Measurements from ENCODE around the gene PPP1R8.
"Not testable (repeated sequence)": the region's sequence is repeated elsewhere in the genome, so short reads cannot be mapped to it uniquely, and the experiment has no call there.

Gene PPP1R8

DNA sequence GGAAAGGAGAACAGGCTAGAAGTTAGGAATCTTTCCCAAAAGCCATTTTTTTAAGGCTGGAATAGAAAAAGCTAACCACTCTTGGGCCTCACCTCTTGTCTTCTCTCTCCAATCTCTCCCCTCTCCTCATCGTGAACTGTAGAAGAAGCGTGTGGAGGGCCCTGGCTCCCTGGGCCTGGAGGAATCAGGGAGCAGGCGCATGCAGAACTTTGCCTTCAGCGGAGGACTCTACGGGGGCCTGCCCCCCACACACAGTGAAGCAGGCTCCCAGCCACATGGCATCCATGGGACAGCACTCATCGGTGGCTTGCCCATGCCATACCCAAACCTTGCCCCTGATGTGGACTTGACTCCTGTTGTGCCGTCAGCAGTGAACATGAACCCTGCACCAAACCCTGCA, 19.4 kb downstream of the PPP1R8 start:
- H2AK5ac ChIP-seq (ENCODE audit: low read length, severe bottlenecking): no peak overlapping the region
- no peak overlapping the region for H2BK15ac ChIP-seq (ENCODE audit: low read depth, poor library complexity, severe bottlenecking)
- no peak overlapping the region for H2BK120ac ChIP-seq (ENCODE audit: low read depth, low read length)
- peaks cover 3% of the 10 kb centered on the region for H3K4me1 ChIP-seq (ENCODE audit: control insufficient read depth, insufficient read depth, low read depth, low read length)
- H3K36me3 ChIP-seq (ENCODE audit: control insufficient read depth in 1 of 2, insufficient read depth in 2 of 2, low read depth in 1 of 2, low read length in 2 of 2): peaks cover 38 to 63% of the 10 kb centered on the region in 2 experiments
- no peak overlapping the region for H3K9ac ChIP-seq (ENCODE audit: low read length)
- DNase-seq: no peak
- H3K27ac ChIP-seq (ENCODE audit: low read length, poor library complexity, severe bottlenecking): no peak overlapping the region
- H4K91ac ChIP-seq (ENCODE audit: low read length): no peak overlapping the region
- no peak overlapping the region for H3K14ac ChIP-seq (ENCODE audit: low read length in 2 of 2)
- no peak overlapping the region for H3K18ac ChIP-seq (ENCODE audit: low read depth in 1 of 2, low read length in 2 of 2)
- no peaks in the 10 kb centered on the region for H3K9me3 ChIP-seq (ENCODE audit: control insufficient read depth, low read length)
- H3K79me1 ChIP-seq (replicated peaks; ENCODE audit: low read length, poor library complexity, severe bottlenecking): peaks cover 12% of the 10 kb centered on the region
- 100% methylated on average over 7 of the region's 7 CpGs for WGBS
- H2BK5ac ChIP-seq (ENCODE audit: low read depth, low read length, poor library complexity, severe bottlenecking): no peak overlapping the region
- H3K4me3 ChIP-seq (ENCODE audit: insufficient read depth in 1 of 2, low read depth in 1 of 2, low read length in 2 of 2): no peak overlapping the region
- H4K8ac ChIP-seq (ENCODE audit: low read length): no peak overlapping the region
- H3K27me3 ChIP-seq (ENCODE audit: control insufficient read depth in 1 of 2, insufficient read depth in 1 of 2, low read length in 2 of 2): no peaks in the 10 kb centered on the region
- H3K23ac ChIP-seq (ENCODE audit: low read length in 2 of 2): no peak overlapping the region
- H2AFZ ChIP-seq (ENCODE audit: low read depth, low read length): no peak overlapping the region
- no peak overlapping the region for H2BK12ac ChIP-seq (ENCODE audit: low read length in 2 of 2)
- H3K4me2 ChIP-seq (ENCODE audit: low read length, poor library complexity, severe bottlenecking): no peak overlapping the region
- no peak overlapping the region for H3K4ac ChIP-seq (ENCODE audit: low read depth in 1 of 2, low read length in 2 of 2)

DNA sequence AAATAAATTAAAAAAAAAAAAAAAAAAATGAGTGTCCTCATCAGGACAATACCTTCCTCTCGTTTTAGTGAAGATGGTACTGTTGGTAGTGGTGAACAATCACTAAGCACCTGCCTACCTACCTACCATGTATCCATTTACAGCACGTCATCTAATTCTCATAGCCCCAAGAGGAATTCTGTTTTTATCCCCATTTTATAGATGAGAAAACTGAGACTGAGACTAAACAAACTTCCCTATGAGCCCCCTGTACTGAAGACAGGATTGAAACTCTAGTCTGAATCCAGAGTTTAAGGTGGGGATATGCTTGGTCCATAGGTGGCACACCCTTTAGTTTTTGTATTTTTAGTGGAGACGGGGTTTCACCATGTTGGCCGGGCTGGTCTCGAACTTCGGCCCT, 24.5 kb downstream of the PPP1R8 start:
- 96% methylated on average over 4 of the region's 6 CpGs for WGBS
- no peaks in the 10 kb centered on the region for H3K27me3 ChIP-seq (ENCODE audit: control insufficient read depth in 1 of 2, insufficient read depth in 1 of 2, low read length in 2 of 2)

DNA sequence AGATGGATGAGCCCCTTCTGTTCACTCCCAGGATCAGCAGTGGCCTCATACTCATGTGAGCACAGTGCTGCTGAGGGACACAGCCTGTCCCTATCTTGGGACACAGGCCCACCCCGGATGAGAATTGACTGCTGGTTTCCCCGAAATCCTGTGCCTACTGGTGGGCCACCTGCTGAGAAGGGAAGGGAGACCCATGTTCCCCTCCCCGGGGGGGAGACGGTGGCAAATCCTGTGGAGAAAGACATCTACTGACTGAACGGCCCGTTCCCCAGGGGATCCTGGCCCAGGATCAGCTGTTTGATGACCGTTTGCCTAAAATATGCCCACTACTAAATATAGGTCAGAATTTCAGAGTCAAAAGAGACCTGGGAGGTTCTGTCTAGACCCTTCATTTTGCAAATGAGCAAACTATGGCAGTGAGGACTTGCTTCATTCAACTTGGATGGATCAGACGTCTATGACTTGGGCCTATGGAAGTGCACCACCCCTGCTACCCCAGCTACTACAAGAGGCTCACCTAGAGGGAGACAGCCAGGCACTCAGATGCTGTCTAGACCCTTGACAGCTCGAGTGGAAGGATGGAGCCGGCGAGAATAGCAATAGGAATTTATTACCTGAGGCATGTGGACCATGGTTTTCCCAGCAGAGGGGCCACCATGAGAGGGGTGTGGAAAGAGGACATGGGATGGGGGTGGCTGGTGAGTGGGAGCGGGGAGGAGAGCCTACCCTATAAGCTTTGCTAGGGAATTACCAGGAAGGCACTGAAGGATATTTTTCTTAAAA, 26.2 kb downstream of the PPP1R8 start:
- Histone ChIP-seq H2BK15ac (ENCODE audit: low read depth, poor library complexity, severe bottlenecking) (no peak overlapping the region), H3K36me3 (ENCODE audit: control insufficient read depth in 1 of 2, insufficient read depth in 2 of 2, low read depth in 1 of 2, low read length in 2 of 2) (peaks cover 1 to 2% of the 10 kb centered on the region in 2 experiments), H3K18ac (ENCODE audit: low read depth in 1 of 2, low read length in 2 of 2) (no peak overlapping the region), H3K23ac (ENCODE audit: low read length in 2 of 2) (no peak overlapping the region), H3K14ac (ENCODE audit: low read length in 2 of 2) (no peak overlapping the region), H4K8ac (ENCODE audit: low read length) (no peak overlapping the region), H3K4me1 (ENCODE audit: control insufficient read depth, insufficient read depth, low read depth, low read length) (no peaks in the 10 kb centered on the region), H3K4me3 (ENCODE audit: insufficient read depth in 1 of 2, low read depth in 1 of 2, low read length in 2 of 2) (no peak overlapping the region), H2BK12ac (ENCODE audit: low read length in 2 of 2) (no peak overlapping the region), H3K4me2 (ENCODE audit: low read length, poor library complexity, severe bottlenecking) (no peak overlapping the region), H3K27ac (ENCODE audit: low read length, poor library complexity, severe bottlenecking) (no peak overlapping the region), H2BK5ac (ENCODE audit: low read depth, low read length, poor library complexity, severe bottlenecking) (no peak overlapping the region), H3K9ac (ENCODE audit: low read length) (no peak overlapping the region), H3K9me3 (ENCODE audit: control insufficient read depth, low read length) (no peaks in the 10 kb centered on the region), H2AK5ac (ENCODE audit: low read length, severe bottlenecking) (no peak overlapping the region), H2BK120ac (ENCODE audit: low read depth, low read length) (no peak overlapping the region), H3K27me3 (ENCODE audit: control insufficient read depth in 1 of 2, insufficient read depth in 1 of 2, low read length in 2 of 2) (no peaks in the 10 kb centered on the region), H2AFZ (ENCODE audit: low read depth, low read length) (no peak overlapping the region), H3K79me1 (replicated peaks; ENCODE audit: low read length, poor library complexity, severe bottlenecking) (no peaks in the 10 kb centered on the region), H4K91ac (ENCODE audit: low read length) (no peak overlapping the region), H3K4ac (ENCODE audit: low read depth in 1 of 2, low read length in 2 of 2) (no peak overlapping the region)
- no peak for DNase-seq
- 85% methylated on average over 8 of the region's 12 CpGs for WGBS

More for the DNA sequence above, 24.5 kb downstream of the PPP1R8 start:
- H2BK5ac ChIP-seq (ENCODE audit: low read depth, low read length, poor library complexity, severe bottlenecking): no peak overlapping the region
- no peak overlapping the region for H3K9ac ChIP-seq (ENCODE audit: low read length)
- no peak overlapping the region for H3K4ac ChIP-seq (ENCODE audit: low read depth in 1 of 2, low read length in 2 of 2)
- H2BK15ac ChIP-seq (ENCODE audit: low read depth, poor library complexity, severe bottlenecking): no peak overlapping the region
- H3K18ac ChIP-seq (ENCODE audit: low read depth in 1 of 2, low read length in 2 of 2): no peak overlapping the region
- no peak overlapping the region for H2AFZ ChIP-seq (ENCODE audit: low read depth, low read length)
- H2AK5ac ChIP-seq (ENCODE audit: low read length, severe bottlenecking): no peak overlapping the region
- no peak overlapping the region for H4K91ac ChIP-seq (ENCODE audit: low read length)
- H3K14ac ChIP-seq (ENCODE audit: low read length in 2 of 2): no peak overlapping the region
- H3K9me3 ChIP-seq (ENCODE audit: control insufficient read depth, low read length): no peaks in the 10 kb centered on the region
- H2BK120ac ChIP-seq (ENCODE audit: low read depth, low read length): no peak overlapping the region
- H2BK12ac ChIP-seq (ENCODE audit: low read length in 2 of 2): no peak overlapping the region
- H3K4me2 ChIP-seq (ENCODE audit: low read length, poor library complexity, severe bottlenecking): no peak overlapping the region
- no peak for DNase-seq
- H3K4me3 ChIP-seq (ENCODE audit: insufficient read depth in 1 of 2, low read depth in 1 of 2, low read length in 2 of 2): no peak overlapping the region
- H3K79me1 ChIP-seq (replicated peaks; ENCODE audit: low read length, poor library complexity, severe bottlenecking): peaks cover 2% of the 10 kb centered on the region
- peaks cover 9 to 18% of the 10 kb centered on the region in 2 experiments for H3K36me3 ChIP-seq (ENCODE audit: control insufficient read depth in 1 of 2, insufficient read depth in 2 of 2, low read depth in 1 of 2, low read length in 2 of 2)
- no peak overlapping the region for H3K27ac ChIP-seq (ENCODE audit: low read length, poor library complexity, severe bottlenecking)
- no peak overlapping the region for H4K8ac ChIP-seq (ENCODE audit: low read length)
- H3K4me1 ChIP-seq (ENCODE audit: control insufficient read depth, insufficient read depth, low read depth, low read length): peaks cover under 1% of the 10 kb centered on the region
- no peak overlapping the region for H3K23ac ChIP-seq (ENCODE audit: low read length in 2 of 2)

DNA sequence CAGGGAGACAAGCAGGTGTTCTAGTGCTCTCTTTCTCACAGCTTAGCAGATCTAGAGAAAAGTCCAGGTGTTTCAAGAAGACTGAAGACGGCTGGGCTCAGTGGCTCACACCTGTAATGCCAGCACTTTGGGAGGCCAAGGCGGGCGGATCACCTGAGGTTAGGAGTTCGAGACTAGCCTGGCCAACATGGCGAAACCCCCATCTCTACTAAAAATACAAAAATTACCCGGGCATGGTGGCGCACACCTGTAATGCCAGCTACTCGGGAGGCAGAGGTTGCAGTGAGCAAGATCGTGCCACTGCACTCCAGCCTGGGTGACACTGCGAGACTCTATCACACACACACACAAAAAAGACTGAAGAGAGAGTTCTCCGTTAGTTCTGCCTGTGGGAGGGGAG, 27.0 kb downstream of the PPP1R8 start:
- H3K79me1 ChIP-seq (replicated peaks; ENCODE audit: low read length, poor library complexity, severe bottlenecking); H3K23ac ChIP-seq (ENCODE audit: low read length in 2 of 2); H2BK15ac ChIP-seq (ENCODE audit: low read depth, poor library complexity, severe bottlenecking); H3K4ac ChIP-seq (ENCODE audit: low read depth in 1 of 2, low read length in 2 of 2); H3K14ac ChIP-seq (ENCODE audit: low read length in 2 of 2); H3K4me1 ChIP-seq (ENCODE audit: control insufficient read depth, insufficient read depth, low read depth, low read length); H2BK120ac ChIP-seq (ENCODE audit: low read depth, low read length); H3K27me3 ChIP-seq (ENCODE audit: control insufficient read depth in 1 of 2, insufficient read depth in 1 of 2, low read length in 2 of 2); H3K4me3 ChIP-seq (ENCODE audit: insufficient read depth in 1 of 2, low read depth in 1 of 2, low read length in 2 of 2); H3K9me3 ChIP-seq (ENCODE audit: control insufficient read depth, low read length); H3K9ac ChIP-seq (ENCODE audit: low read length); H2AK5ac ChIP-seq (ENCODE audit: low read length, severe bottlenecking); H2AFZ ChIP-seq (ENCODE audit: low read depth, low read length); H4K91ac ChIP-seq (ENCODE audit: low read length); H4K8ac ChIP-seq (ENCODE audit: low read length); DNase-seq; H3K4me2 ChIP-seq (ENCODE audit: low read length, poor library complexity, severe bottlenecking); H2BK12ac ChIP-seq (ENCODE audit: low read length in 2 of 2); H3K27ac ChIP-seq (ENCODE audit: low read length, poor library complexity, severe bottlenecking); H3K36me3 ChIP-seq (ENCODE audit: control insufficient read depth in 1 of 2, insufficient read depth in 2 of 2, low read depth in 1 of 2, low read length in 2 of 2); H2BK5ac ChIP-seq (ENCODE audit: low read depth, low read length, poor library complexity, severe bottlenecking); H3K18ac ChIP-seq (ENCODE audit: low read depth in 1 of 2, low read length in 2 of 2): not testable (repeated sequence)
- 89% methylated on average over 7 of the region's 11 CpGs for WGBS

All from mesenchymal stem cell (in vitro differentiated cells and primary cell).